BJ (cell line): ENCODE data around the gene LYPD5. TPM values are rescaled to one million over a fixed set of nuclear protein-coding genes. Genes with fewer than 3 reads are reported as not detected.

Experiments used
- CTCF ChIA-PET: fragments of 350-600 bp; formaldehyde crosslinking; extraction: SDS; loops from one replicate; lab custom pipeline; 2021; ENCODE audit warnings: antibody characterized with exemption, inconsistent platforms; lab: Yijun Ruan, JAX
- POLR2A ChIA-PET: fragments of 300-600 bp; sonication (Branson Sonifier 250); formaldehyde crosslinking; extraction: SDS; loops from one replicate; lab custom pipeline; 2021; ENCODE audit warnings: antibody characterized with exemption; lab: Charles Lee
- DNase-seq: peaks from one replicate; pipeline ENCODE4 v3.0.0-alpha.2; 2011; ENCODE audit warnings: low read depth
- H3K27me3 ChIP-seq: 2 replicates; pipeline ENCODE4 v1.6.0; 2011; ENCODE audit warnings: low read length; ENCODE audit not compliant: control insufficient read depth, insufficient read depth
- H3K36me3 ChIP-seq: 2 replicates; pipeline ENCODE4 v1.5.1; 2011; ENCODE audit warnings: low read length; ENCODE audit not compliant: control insufficient read depth, insufficient read depth
- H3K4me3 ChIP-seq: 2 replicates; pipeline ENCODE4 v1.5.1; 2011; ENCODE audit warnings: low read depth, mild to moderate bottlenecking, control low read depth, low read length
- CTCF ChIP-seq: IDR thresholded peaks from 2 replicates; pipeline ENCODE4 v1.5.1; 2011; ENCODE audit warnings: low read depth, mild to moderate bottlenecking, control low read depth, inconsistent platforms, low read length, moderate library complexity; ENCODE audit not compliant: insufficient read depth
- polyA plus RNA-seq: library from polyadenylated mRNA; depleted of rRNA; stranded (reverse); fragments of >200 nt; gene quantifications from 2 replicates; pipeline ENCODE4 v1.2.3, GENCODE V29; 2011; rRNA removed

LYPD5 gene
- polyA plus RNA-seq, 1 experiment: 0.40 TPM

- TF ChIP-seq CTCF: no peak
- ChIA-PET CTCF (interaction anchor here (7.5 kb wide), 1 partner anchor 17 kb away, joined by 59 read pairs; no protein-coding TSS in a partner anchor), POLR2A (no interaction called here)
- DNase-seq: no peak
- Histone ChIP-seq H3K36me3 (peaks cover 30% of the 10 kb centered on the region), H3K4me3 (no peak overlapping the region), H3K27me3 (no peaks in the 10 kb centered on the region)
These were observed 54.0 kb downstream of the LYPD5 start for GRCh38 chr19:43748205-43748594.

- no peak overlapping the region for H3K4me3 ChIP-seq
- H3K27me3 ChIP-seq: no peaks in the 10 kb centered on the region
- H3K36me3 ChIP-seq: peaks cover 30% of the 10 kb centered on the region
- DNase-seq: no peak
- TF ChIP-seq CTCF: no peak
- CTCF ChIA-PET: interaction anchor here (1.0 to 7.5 kb wide), 2 partner anchors 18 to 27 kb away, joined by 3 to 59 read pairs; no protein-coding TSS in a partner anchor
- POLR2A ChIA-PET: no interaction called here
These were observed 54.6 kb downstream of the LYPD5 start for GRCh38 chr19:43747557-43748204.

Other genes starting within 250 kb of the LYPD5 start
- gene XRCC1, start 226.9 kb downstream of the LYPD5 start, polyA plus RNA-seq: 22.8 and 30.8 TPM in 2 replicates
- gene PINLYP, start 226.6 kb downstream of the LYPD5 start, polyA plus RNA-seq: 2.0 and 2.2 TPM in 2 replicates
- 5.4 and 7.0 TPM in 2 replicates for gene IRGQ, start 206.3 kb downstream of the LYPD5 start, polyA plus RNA-seq
- 9.0 and 14.8 TPM in 2 replicates for gene ZNF576, start 205.9 kb downstream of the LYPD5 start, polyA plus RNA-seq
- 0.04 and 0.06 TPM in 2 replicates for gene SRRM5, start 190.4 kb downstream of the LYPD5 start, polyA plus RNA-seq
- 24.4 and 34.0 TPM in 2 replicates for gene ZNF428, start 182.8 kb downstream of the LYPD5 start, polyA plus RNA-seq
- gene CADM4, start 162.6 kb downstream of the LYPD5 start, polyA plus RNA-seq: 1.4 and 1.7 TPM in 2 replicates
- gene PLAUR, start 132.3 kb downstream of the LYPD5 start, polyA plus RNA-seq: 98.5 and 137 TPM in 2 replicates
- gene IRGC, start 86.4 kb downstream of the LYPD5 start, polyA plus RNA-seq: not detected in 2 replicates
- 10.1 and 14.8 TPM in 2 replicates for gene SMG9, start 47.5 kb downstream of the LYPD5 start, polyA plus RNA-seq
- gene KCNN4, start 21.5 kb downstream of the LYPD5 start, polyA plus RNA-seq: 0.28 and 0.38 TPM in 2 replicates
- 3.0 and 4.3 TPM in 2 replicates for gene ZNF283, start 24.9 kb upstream of the LYPD5 start, polyA plus RNA-seq
- 1.3 and 2.5 TPM in 2 replicates for gene ZNF404, start 81.5 kb upstream of the LYPD5 start, polyA plus RNA-seq
- 8.8 and 11.3 TPM in 2 replicates for gene ZNF45, start 132.8 kb upstream of the LYPD5 start, polyA plus RNA-seq
- 0.64 and 1.2 TPM in 2 replicates for gene ZNF221, start 148.8 kb upstream of the LYPD5 start, polyA plus RNA-seq
- gene ZNF155, start 181.7 kb upstream of the LYPD5 start, polyA plus RNA-seq: 2.4 and 3.5 TPM in 2 replicates
- gene ZNF230, start 200.5 kb upstream of the LYPD5 start, polyA plus RNA-seq: 2.1 and 3.3 TPM in 2 replicates
- 3.2 and 5.4 TPM in 2 replicates for gene ZNF222, start 222.9 kb upstream of the LYPD5 start, polyA plus RNA-seq
- gene ZNF223, start 249.6 kb upstream of the LYPD5 start, polyA plus RNA-seq: 2.1 and 3.8 TPM in 2 replicates